Measurements from ENCODE around the gene FAM83E.

The FAM83E gene

GRCh38 chr19:48623556-48624066 is 8.7 kb upstream of the FAM83E start:
- H2AFZ ChIP-seq (ENCODE audit: low read length): no peak overlapping the region
- peaks cover 5% of the 10 kb centered on the region for H3K27me3 ChIP-seq (ENCODE audit: insufficient read depth, low read length, poor library complexity, severe bottlenecking)
- peaks cover 5% of the 10 kb centered on the region for H4K20me1 ChIP-seq (ENCODE audit: insufficient read depth, low read length, poor library complexity, severe bottlenecking)
- H3K4me2 ChIP-seq (ENCODE audit: low read depth, low read length, poor library complexity, severe bottlenecking): peak overlapping the region; percentile 75
- no peaks in the 10 kb centered on the region for H3K36me3 ChIP-seq (ENCODE audit: insufficient read depth, low read length)
- no peaks in the 10 kb centered on the region for H3K9me3 ChIP-seq (ENCODE audit: insufficient read depth, low read depth, low read length)
- H3K79me2 ChIP-seq (ENCODE audit: insufficient read depth, low read length): peaks cover 23% of the 10 kb centered on the region
- H3F3A ChIP-seq (ENCODE audit: low read depth): no peaks in the 10 kb centered on the region
- H3K9ac ChIP-seq (ENCODE audit: low read depth, low read length, poor library complexity, severe bottlenecking): peak overlapping the region; percentile 73
- TF ChIP-seq EZH2phosphoT487 (IDR thresholded peaks at IDR 0.05; ENCODE audit: borderline replicate concordance): no peak
- TF ChIP-seq CTCF (conservative IDR thresholded peaks at IDR 0.05; ENCODE audit: low read length): no peak
- H3K9me2 ChIP-seq (replicated peaks; ENCODE audit: low read depth, low read length): no peaks in the 10 kb centered on the region
- H3K4me1 ChIP-seq (ENCODE audit: insufficient read depth, low read length, poor library complexity, severe bottlenecking): peaks cover 23% of the 10 kb centered on the region
- peak overlapping the region; percentile 70 for H3K4me3 ChIP-seq (ENCODE audit: low read length, poor library complexity, severe bottlenecking)

GRCh38 chr19:48619692-48620585 is 5.1 kb upstream of the FAM83E start:
- TF ChIP-seq EZH2phosphoT487 (IDR thresholded peaks at IDR 0.05; ENCODE audit: borderline replicate concordance) (no peak), CTCF (conservative IDR thresholded peaks at IDR 0.05; ENCODE audit: low read length) (no peak; the same call in 1 of the 2 replicates)
- Histone ChIP-seq H3F3A (ENCODE audit: low read depth) (no peaks in the 10 kb centered on the region), H3K4me2 (ENCODE audit: low read depth, low read length, poor library complexity, severe bottlenecking) (peak overlapping the region; percentile 88)

GRCh38 chr19:48618916-48619691 is 4.2 kb upstream of the FAM83E start, which contains the start of the genes RPL18 and SPHK2:
TSS of gene RPL18 (minus strand) at chr19:48619178. CDS start at chr19:48619143, 35 bp downstream.
TSS of gene SPHK2 (plus strand) at chr19:48619506. CDS start at chr19:48620515, 1,009 bp downstream.
- Histone ChIP-seq H4K20me1 (ENCODE audit: insufficient read depth, low read length, poor library complexity, severe bottlenecking) (peaks cover 44% of the 10 kb centered on the region), H2AFZ (ENCODE audit: low read length) (peak within 1 kb of the TSS; percentile 61), H3K4me2 (ENCODE audit: low read depth, low read length, poor library complexity, severe bottlenecking) (peak within 1 kb of the TSS; percentile 98), H3K9me2 (replicated peaks; ENCODE audit: low read depth, low read length) (no peaks in the 10 kb centered on the region), H3K27me3 (ENCODE audit: insufficient read depth, low read length, poor library complexity, severe bottlenecking) (peaks cover 8% of the 10 kb centered on the region), H3K4me1 (ENCODE audit: insufficient read depth, low read length, poor library complexity, severe bottlenecking) (peaks cover 36% of the 10 kb centered on the region), H3K4me3 (ENCODE audit: low read length, poor library complexity, severe bottlenecking) (peak within 1 kb of the TSS; percentile 100), H3F3A (ENCODE audit: low read depth) (no peaks in the 10 kb centered on the region), H3K9me3 (ENCODE audit: insufficient read depth, low read depth, low read length) (no peaks in the 10 kb centered on the region), H3K79me2 (ENCODE audit: insufficient read depth, low read length) (peaks cover 62% of the 10 kb centered on the region), H3K9ac (ENCODE audit: low read depth, low read length, poor library complexity, severe bottlenecking) (peak within 1 kb of the TSS; percentile 100), H3K36me3 (ENCODE audit: insufficient read depth, low read length) (peaks cover 36% of the 10 kb centered on the region; the same call in 1 of the 2 replicates)
- TF ChIP-seq EZH2phosphoT487 (IDR thresholded peaks at IDR 0.05; ENCODE audit: borderline replicate concordance) (no peak), CTCF (conservative IDR thresholded peaks at IDR 0.05; ENCODE audit: low read length) (no peak)

More at GRCh38 chr19:48619692-48620585, 5.1 kb upstream of the FAM83E start:
- peak overlapping the region; percentile 90 for H3K4me3 ChIP-seq (ENCODE audit: low read length, poor library complexity, severe bottlenecking)
- H4K20me1 ChIP-seq (ENCODE audit: insufficient read depth, low read length, poor library complexity, severe bottlenecking): peaks cover 42% of the 10 kb centered on the region
- H3K79me2 ChIP-seq (ENCODE audit: insufficient read depth, low read length): peaks cover 60% of the 10 kb centered on the region
- H2AFZ ChIP-seq (ENCODE audit: low read length): peak overlapping the region; percentile 61
- H3K36me3 ChIP-seq (ENCODE audit: insufficient read depth, low read length): peaks cover 31% of the 10 kb centered on the region; the same call in 1 of the 2 replicates
- H3K9me2 ChIP-seq (replicated peaks; ENCODE audit: low read depth, low read length): no peaks in the 10 kb centered on the region
- H3K4me1 ChIP-seq (ENCODE audit: insufficient read depth, low read length, poor library complexity, severe bottlenecking): peaks cover 42% of the 10 kb centered on the region
- H3K27me3 ChIP-seq (ENCODE audit: insufficient read depth, low read length, poor library complexity, severe bottlenecking): peaks cover 8% of the 10 kb centered on the region
- H3K9ac ChIP-seq (ENCODE audit: low read depth, low read length, poor library complexity, severe bottlenecking): peak overlapping the region; percentile 92
- no peaks in the 10 kb centered on the region for H3K9me3 ChIP-seq (ENCODE audit: insufficient read depth, low read depth, low read length)
